GM21367 (cell line): ENCODE measurements around the gene SFMBT2.

ENCODE experiments used
- ATAC-seq: cut with Tn5 transposase; IDR thresholded peaks from one replicate; pipeline ENCODE4 v1.9.1; 2021; ENCODE audit not compliant: unreplicated experiment

Gene SFMBT2

GRCh38 chr10:7275761-7276440 lies 134.9 kb downstream of the SFMBT2 start:
- no peak for ATAC-seq

GRCh38 chr10:7274293-7274692 lies 136.5 kb downstream of the SFMBT2 start:
- no peak for ATAC-seq

GRCh38 chr10:7272008-7272407 lies 138.8 kb downstream of the SFMBT2 start:
- ATAC-seq: no peak

GRCh38 chr10:7269988-7270387 lies 140.8 kb downstream of the SFMBT2 start:
- no peak for ATAC-seq

GRCh38 chr10:7267142-7267541 lies 143.7 kb downstream of the SFMBT2 start:
- no peak for ATAC-seq

GRCh38 chr10:7265396-7266123 lies 145.3 kb downstream of the SFMBT2 start:
- no peak for ATAC-seq

- ATAC-seq: no peak
These were observed 146.5 kb downstream of the SFMBT2 start for GRCh38 chr10:7264313-7264756.

- no peak for ATAC-seq
These were observed 147.2 kb downstream of the SFMBT2 start for GRCh38 chr10:7263616-7264015.

GRCh38 chr10:7261351-7261750 lies 149.5 kb downstream of the SFMBT2 start:
- no peak for ATAC-seq

- no peak for ATAC-seq
These were observed 149.9 kb downstream of the SFMBT2 start for GRCh38 chr10:7260912-7261311.

- ATAC-seq: peak; percentile 69
These were observed 150.4 kb downstream of the SFMBT2 start for GRCh38 chr10:7260412-7260900.

- peak; percentile 64 for ATAC-seq
These were observed 151.8 kb downstream of the SFMBT2 start for GRCh38 chr10:7258948-7259523.

- ATAC-seq: no peak
These were observed 155.3 kb downstream of the SFMBT2 start for GRCh38 chr10:7255517-7255916.

- ATAC-seq: no peak
These were observed 159.0 kb downstream of the SFMBT2 start for GRCh38 chr10:7251696-7252465.

- no peak for ATAC-seq
These were observed 160.6 kb downstream of the SFMBT2 start for GRCh38 chr10:7250236-7250635.

GRCh38 chr10:7248585-7249164 lies 162.2 kb downstream of the SFMBT2 start:
- ATAC-seq: no peak

GRCh38 chr10:7248148-7248547 lies 162.7 kb downstream of the SFMBT2 start:
- no peak for ATAC-seq

GRCh38 chr10:7245505-7245904 lies 165.3 kb downstream of the SFMBT2 start:
- no peak for ATAC-seq

- ATAC-seq: peak; percentile 79
These were observed 167.0 kb downstream of the SFMBT2 start for GRCh38 chr10:7243873-7244272.

GRCh38 chr10:7243139-7243538 lies 167.7 kb downstream of the SFMBT2 start:
- ATAC-seq: no peak
